ENCODE measurements around the gene CCDC87.
A peak's percentile ranks its signal among the peaks of the same experiment; 100 is the strongest.
"Not testable (repeated sequence)": the region's sequence is repeated elsewhere in the genome, so short reads cannot be mapped to it uniquely, and the experiment has no call there.

CCDC87 gene

GRCh38 chr11:66592457-66593302 is at the start of gene CCDC87, which contains the start of gene CCS:
Gene CCDC87, minus strand, starts transcription at chr11:66593063. Its CDS starts 48 bp downstream, at chr11:66593015.
Gene CCS, plus strand, starts transcription at chr11:66593185. Its CDS starts 77 bp downstream, at chr11:66593262.
- DNase-seq = peak; percentile 83

DNA sequence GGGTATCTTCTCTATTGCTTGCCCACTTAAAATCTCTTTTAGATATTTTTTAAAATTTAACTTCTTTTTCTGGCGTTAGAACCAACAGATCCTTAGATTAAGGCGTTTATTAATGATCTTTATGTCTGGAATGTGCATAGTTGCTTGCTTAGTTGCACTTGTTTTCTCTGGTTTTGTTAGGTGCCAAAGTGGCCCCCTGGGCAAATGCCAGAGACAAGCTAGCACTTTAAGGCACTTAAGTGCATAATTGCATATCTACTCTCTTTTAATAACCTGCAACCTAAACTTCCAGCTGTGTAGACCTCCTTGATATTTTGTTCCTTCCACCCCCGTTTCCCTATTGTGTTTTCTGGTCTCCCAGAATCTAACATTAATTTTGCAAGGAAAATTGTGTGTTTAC is 49.0 kb upstream of the CCDC87 start:
- DNase-seq = no peak

GRCh38 chr11:66639814-66640340 is 47.0 kb upstream of the CCDC87 start:
- DNase-seq = not testable (repeated sequence)

GRCh38 chr11:66639066-66639813 is 46.4 kb upstream of the CCDC87 start:
- DNase-seq = no peak

GRCh38 chr11:66638177-66639065 is 45.6 kb upstream of the CCDC87 start, which contains the start of gene RBM4:
Gene RBM4, plus strand, starts transcription at chr11:66638703. Its CDS starts 1,009 bp downstream, at chr11:66639712.
- DNase-seq = peak; percentile 100

DNA sequence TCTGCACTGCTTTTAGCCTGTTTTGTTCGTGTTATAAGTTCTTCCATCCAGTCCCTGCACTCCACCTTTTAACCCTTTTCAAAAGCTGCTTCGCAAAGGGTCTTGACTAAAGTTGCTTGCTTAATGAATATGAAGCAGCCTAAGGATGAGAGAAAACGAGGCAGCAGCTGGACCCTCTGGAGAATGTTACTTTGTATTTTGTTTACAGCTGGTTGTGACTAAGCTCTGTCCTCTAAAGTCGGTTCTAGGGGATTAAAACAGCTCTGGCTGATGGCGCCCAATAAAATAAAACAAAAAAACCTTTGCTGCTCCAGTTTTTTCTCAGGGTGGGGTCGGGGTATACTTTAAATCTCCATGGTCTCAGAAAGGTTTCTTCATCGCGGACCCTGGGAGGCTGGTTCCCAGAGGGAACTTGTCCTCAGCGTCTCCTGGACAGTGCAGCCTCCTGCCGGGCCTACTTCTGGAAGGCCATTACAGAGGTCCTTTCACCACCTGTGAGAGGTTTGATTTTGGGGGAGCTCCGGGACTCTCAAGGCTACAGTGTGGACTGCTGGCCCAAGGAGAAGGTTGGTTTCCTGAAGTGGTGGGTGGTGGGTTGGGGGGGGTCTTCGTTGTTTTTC is 44.8 kb upstream of the CCDC87 start:
- DNase-seq = no peak

GRCh38 chr11:66636411-66636810 is 43.5 kb upstream of the CCDC87 start:
- DNase-seq = no peak

DNA sequence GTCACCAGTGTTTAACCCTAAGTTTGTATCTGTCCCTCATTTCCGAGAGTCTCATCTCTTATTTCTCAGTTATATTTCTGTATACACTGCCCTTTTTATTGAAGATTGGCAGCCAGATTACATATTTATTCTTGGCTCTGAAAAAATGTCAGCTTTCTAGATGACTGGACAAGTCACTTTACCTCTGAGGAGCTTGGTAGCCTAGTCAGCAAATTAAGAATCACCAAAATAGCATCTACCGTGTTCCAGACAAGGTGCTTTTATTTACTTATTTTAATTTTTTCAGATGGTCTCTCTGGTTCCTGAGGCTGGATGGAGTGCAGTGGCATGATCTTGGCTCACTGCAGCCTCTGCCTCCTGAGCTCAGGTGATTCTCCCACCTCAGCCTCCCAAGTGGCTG is 40.1 kb upstream of the CCDC87 start:
- DNase-seq = no peak

- no peak for DNase-seq
Observed at GRCh38 chr11:66631883-66632282, 39.0 kb upstream of the CCDC87 start.

- no peak for DNase-seq
Observed at GRCh38 chr11:66629356-66629755, 36.5 kb upstream of the CCDC87 start.

GRCh38 chr11:66628061-66628603 is 35.3 kb upstream of the CCDC87 start:
- no peak for DNase-seq

DNA sequence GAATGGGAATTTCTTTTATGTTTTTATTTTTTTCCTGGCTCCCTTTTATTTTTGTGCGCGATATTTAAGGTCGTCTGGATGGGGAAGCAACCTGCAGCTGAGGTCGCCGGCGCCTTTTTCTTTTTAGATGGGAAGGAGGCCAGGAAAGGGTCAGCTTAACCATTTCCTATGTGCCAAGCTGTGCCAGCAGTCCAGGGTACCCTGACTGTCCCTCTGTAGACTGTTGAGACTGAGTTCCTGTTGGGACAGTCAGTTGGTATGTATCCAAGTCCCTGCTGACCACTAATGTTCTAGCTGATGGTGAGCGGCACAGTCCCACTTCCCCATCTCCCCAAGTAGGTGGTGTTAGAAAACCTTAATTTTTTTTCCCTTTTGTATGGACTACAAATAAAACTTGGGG is 34.1 kb upstream of the CCDC87 start:
- no peak for DNase-seq

GRCh38 chr11:66626382-66626781 is 33.5 kb upstream of the CCDC87 start:
- no peak for DNase-seq

DNA sequence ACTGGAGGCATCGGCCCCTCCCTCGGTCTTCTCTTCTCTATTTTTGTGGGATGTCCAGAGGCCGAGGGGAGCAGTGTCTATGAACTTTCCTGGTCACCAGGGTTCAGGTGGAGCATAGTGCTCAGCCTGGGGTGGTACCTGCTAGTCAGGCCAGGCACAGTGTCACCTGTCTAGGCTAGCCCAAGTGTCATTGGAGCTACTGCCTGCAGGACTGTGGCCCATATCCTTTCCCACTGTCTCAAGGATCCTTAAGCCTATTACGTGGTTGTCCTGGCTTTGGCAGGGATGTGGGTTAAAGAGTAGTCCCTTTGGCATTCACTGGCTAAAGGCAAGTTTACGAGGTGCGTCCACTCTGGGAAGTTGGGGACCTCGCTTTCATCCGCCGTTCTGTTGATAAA is 32.9 kb upstream of the CCDC87 start:
- no peak for DNase-seq

DNA sequence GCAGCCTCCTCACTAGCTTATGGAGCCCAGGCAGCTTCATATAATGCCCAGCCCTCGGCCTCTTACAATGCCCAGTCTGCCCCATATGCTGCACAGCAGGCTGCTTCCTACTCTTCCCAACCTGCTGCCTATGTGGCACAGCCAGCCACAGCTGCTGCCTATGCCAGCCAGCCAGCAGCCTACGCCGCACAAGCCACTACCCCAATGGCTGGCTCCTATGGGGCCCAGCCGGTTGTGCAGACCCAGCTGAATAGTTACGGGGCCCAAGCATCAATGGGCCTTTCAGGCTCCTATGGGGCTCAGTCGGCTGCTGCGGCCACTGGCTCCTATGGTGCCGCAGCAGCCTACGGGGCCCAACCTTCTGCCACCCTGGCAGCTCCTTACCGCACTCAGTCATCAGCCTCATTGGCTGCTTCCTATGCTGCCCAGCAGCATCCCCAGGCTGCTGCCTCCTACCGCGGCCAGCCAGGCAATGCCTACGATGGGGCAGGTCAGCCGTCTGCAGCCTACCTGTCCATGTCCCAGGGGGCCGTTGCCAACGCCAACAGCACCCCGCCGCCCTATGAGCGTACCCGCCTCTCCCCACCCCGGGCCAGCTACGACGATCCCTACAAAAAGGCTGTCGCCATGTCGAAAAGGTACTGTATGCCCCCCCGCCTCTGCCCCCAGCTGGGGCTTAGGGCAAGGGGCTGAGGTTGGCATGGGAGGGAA is 32.3 kb upstream of the CCDC87 start:
- DNase-seq = no peak

DNA sequence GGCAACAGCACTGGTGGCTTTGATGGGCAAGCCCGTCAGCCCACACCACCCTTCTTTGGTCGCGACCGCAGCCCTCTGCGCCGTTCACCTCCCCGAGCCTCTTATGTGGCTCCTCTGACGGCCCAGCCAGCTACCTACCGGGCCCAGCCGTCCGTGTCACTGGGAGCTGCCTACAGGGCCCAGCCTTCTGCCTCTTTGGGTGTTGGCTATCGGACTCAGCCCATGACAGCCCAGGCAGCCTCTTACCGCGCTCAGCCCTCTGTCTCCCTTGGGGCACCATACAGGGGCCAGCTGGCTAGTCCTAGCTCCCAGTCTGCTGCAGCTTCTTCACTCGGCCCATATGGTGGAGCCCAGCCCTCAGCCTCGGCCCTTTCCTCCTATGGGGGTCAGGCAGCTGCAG is 31.6 kb upstream of the CCDC87 start:
- no peak for DNase-seq

DNA sequence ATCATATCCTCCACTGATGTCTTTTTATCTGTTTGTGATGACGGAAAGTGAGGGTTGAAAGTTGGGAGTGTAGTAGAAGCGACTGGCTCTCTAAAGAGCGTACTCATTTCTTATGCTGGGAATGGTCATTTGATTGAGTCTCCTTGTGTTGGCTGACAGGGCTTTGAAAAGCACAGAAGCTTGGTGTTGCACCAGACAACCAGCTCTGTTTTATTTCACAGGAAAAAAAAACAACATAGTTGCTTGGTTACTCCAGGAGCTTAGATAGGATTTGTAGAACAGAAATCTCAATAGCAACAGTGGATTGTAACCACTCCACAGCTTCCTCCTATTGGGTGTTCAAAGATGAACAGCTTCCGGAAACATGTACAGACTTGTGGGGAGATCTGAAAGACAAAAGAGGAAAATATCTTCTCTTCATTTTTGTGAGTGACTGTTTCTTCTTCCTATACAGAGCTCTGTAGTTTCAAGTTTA is 26.3 kb upstream of the CCDC87 start:
- peak; percentile 22 for DNase-seq

DNA sequence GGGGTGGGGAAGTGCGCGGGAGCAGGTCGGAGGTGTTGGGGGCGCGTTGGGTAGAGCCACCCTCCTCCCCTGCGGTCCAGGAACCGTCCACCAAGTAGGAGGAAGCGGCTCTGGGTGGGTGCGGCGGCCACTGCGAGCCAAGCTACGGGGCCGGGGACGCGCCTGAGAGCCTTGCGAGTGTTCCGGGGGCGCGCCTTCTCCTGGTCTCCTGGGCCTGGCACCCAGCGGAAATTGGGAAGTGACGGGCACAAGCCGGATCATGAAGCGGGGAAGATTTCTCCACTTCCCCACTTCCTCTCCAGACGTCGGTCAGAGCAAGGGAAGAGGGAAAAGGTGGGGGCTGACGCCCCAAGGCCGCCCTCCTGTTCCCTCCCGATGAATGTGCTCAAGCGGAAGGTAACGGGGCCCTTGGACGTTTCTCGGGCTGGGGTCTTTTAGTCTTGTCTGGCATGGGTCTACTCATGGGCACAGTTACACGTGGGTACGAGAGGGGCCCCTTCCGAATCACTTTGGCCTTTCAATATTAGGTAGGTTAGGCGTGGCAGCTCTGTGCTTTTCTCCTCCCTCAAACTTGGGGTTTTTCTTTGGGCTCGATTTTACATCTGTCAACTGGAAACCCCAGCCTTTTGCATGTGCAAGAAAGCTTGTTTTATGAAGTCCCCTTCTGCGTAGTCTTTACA is 24.4 kb upstream of the CCDC87 start:
- no peak for DNase-seq

- DNase-seq = peak; percentile 100
Observed at GRCh38 chr11:66616379-66617154, 23.7 kb upstream of the CCDC87 start, which contains the start of gene RBM14. Gene RBM14, plus strand, starts transcription at chr11:66616630. Its CDS starts 91 bp downstream, at chr11:66616721.

Data from NCI-H226 (cell line).